Activated naive CD8-positive, alpha-beta T cell treated with anti-CD3 and anti-CD28 coated beads, Interleukin-2, amount 50 U/mL, for 24 hours (primary cell): ENCODE results near the gene PRICKLE2.

Experiments
- ATAC-seq: fragments of 150-1000 bp; cut with Tn5 transposase; one replicate; pipeline ENCODE4 v1.10.0; 2021
- DNase-seq: peaks from one replicate; pipeline ENCODE4 v3.0.0; 2021
- H3K27ac Mint-ChIP-seq: one replicate; pipeline ENCODE4 v1.8.0; 2021; ENCODE audit warnings: mild to moderate bottlenecking, mixed read lengths
- H3K27me3 Mint-ChIP-seq: one replicate; pipeline ENCODE4 v1.8.0; 2021; ENCODE audit warnings: mixed read lengths
- H3K36me3 Mint-ChIP-seq: one replicate; pipeline ENCODE4 v1.8.0; 2021; ENCODE audit warnings: low read depth, mixed read lengths
- H3K4me1 Mint-ChIP-seq: one replicate; pipeline ENCODE4 v1.8.0; 2021; ENCODE audit warnings: mixed read lengths
- H3K4me3 Mint-ChIP-seq: one replicate; pipeline ENCODE4 v1.8.0; 2021; ENCODE audit warnings: mild to moderate bottlenecking, moderate library complexity, mixed read lengths
- H3K9me3 Mint-ChIP-seq: one replicate; pipeline ENCODE4 v1.8.0; 2021; ENCODE audit warnings: mixed read lengths

The PRICKLE2 gene

DNA sequence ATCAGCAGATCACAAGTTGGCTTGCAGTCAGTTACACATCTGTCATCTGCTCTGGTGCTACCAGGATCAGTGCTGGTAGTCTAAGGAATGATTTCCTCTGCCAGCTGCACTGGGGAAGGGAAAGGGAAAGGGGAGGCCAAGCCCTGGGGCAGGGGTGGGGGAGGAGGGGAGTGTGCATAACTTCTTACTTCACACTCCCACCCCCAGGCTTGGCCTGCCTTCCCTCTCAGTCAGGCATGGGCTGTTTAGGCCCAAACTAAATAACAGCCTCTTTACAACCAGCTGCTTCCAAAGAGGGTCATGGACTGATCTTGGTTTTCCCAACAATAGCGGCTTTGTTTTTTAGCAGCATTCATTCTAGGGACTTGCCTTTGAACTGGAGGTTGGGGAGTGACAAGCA lies 115.8 kb downstream of the PRICKLE2 start:
- H3K36me3 Mint-ChIP-seq = no peaks in the 10 kb centered on the region
- H3K27ac Mint-ChIP-seq = no peak overlapping the region
- DNase-seq = no peak
- H3K4me1 Mint-ChIP-seq = no peaks in the 10 kb centered on the region
- peaks cover 11% of the 10 kb centered on the region for H3K9me3 Mint-ChIP-seq
- H3K4me3 Mint-ChIP-seq = no peak overlapping the region
- peaks cover 4% of the 10 kb centered on the region for H3K27me3 Mint-ChIP-seq
- no peak for ATAC-seq

- Mint-ChIP-seq H3K4me3 (no peak overlapping the region), H3K36me3 (no peaks in the 10 kb centered on the region), H3K27ac (no peak overlapping the region), H3K4me1 (no peaks in the 10 kb centered on the region), H3K9me3 (peaks cover 5% of the 10 kb centered on the region), H3K27me3 (peaks cover 4% of the 10 kb centered on the region)
- no peak for ATAC-seq
- DNase-seq = no peak
These were observed 116.4 kb downstream of the PRICKLE2 start for GRCh38 chr3:64108784-64109317.

DNA sequence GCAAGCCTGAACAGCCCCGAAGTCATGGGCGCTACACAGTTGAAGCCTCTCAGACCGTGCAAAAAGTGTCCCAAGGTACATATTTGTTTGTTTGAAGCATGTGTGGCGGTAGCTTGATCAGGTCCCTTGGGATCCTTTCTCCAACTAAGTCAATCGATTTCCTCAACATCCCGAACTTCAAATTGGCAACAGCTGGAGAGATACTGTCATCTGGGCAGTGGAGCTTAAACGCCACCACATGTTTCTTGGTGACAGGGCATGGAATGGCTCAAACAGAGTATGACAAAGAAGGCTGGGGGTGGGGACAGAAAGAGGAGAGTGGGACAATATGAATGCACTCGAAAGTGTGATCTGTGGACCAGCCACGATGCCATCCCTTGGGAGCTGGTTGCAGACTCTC lies 117.0 kb downstream of the PRICKLE2 start:
- no peak for ATAC-seq
- Mint-ChIP-seq H3K4me3 (no peak overlapping the region), H3K27me3 (peaks cover 4% of the 10 kb centered on the region), H3K9me3 (peaks cover 4% of the 10 kb centered on the region), H3K4me1 (no peaks in the 10 kb centered on the region), H3K36me3 (no peaks in the 10 kb centered on the region), H3K27ac (no peak overlapping the region)
- DNase-seq = no peak

DNA sequence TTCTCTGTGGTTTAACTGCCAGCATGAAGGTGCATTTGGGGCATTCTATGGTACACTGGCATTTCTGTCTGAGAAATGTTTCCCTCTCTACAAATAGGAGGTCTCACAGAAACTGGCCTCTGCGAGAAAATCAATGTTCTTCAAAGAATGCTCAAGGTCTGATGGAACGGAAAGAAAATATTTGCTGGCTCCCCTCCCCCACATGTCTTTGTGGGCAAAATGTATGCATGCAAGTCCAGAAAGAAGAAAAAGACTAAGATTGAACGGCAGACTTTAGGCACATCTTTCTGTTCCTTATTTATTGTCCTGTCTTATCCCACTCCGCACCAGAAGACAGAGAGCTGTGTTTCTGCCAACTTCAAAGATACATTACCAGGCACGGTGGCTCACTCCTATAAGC lies 118.1 kb downstream of the PRICKLE2 start:
- Mint-ChIP-seq H3K27me3 (no peaks in the 10 kb centered on the region), H3K36me3 (no peaks in the 10 kb centered on the region)

DNA sequence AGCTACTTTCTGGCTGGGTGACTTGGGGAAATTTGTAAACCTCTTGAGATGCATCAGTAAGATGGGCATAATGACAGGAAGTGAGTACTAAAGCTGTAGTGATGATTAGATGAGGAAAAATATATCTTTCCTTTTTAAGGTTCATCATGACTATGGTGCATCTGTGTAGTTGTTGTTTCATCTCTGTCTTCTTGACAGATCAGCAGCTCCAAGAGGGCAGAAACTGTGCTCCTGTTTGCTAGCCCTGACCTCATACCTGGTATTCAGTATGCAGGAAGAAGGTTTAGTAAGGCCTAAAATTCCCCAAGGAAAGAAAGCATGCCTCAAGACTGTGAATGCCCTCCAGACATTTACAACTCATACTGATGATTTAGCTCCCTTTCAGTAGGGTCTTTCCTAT lies 119.5 kb downstream of the PRICKLE2 start:
- Mint-ChIP-seq H3K27me3 (no peaks in the 10 kb centered on the region), H3K4me3 (no peak overlapping the region), H3K27ac (no peak overlapping the region), H3K36me3 (no peaks in the 10 kb centered on the region), H3K4me1 (no peaks in the 10 kb centered on the region), H3K9me3 (no peaks in the 10 kb centered on the region)
- no peak for DNase-seq
- ATAC-seq = no peak

More for the DNA sequence above, 118.1 kb downstream of the PRICKLE2 start:
- Mint-ChIP-seq H3K27ac (no peak overlapping the region), H3K4me3 (no peak overlapping the region), H3K4me1 (no peaks in the 10 kb centered on the region), H3K9me3 (peaks cover 1% of the 10 kb centered on the region)
- ATAC-seq (no peak), DNase-seq (no peak)

DNA sequence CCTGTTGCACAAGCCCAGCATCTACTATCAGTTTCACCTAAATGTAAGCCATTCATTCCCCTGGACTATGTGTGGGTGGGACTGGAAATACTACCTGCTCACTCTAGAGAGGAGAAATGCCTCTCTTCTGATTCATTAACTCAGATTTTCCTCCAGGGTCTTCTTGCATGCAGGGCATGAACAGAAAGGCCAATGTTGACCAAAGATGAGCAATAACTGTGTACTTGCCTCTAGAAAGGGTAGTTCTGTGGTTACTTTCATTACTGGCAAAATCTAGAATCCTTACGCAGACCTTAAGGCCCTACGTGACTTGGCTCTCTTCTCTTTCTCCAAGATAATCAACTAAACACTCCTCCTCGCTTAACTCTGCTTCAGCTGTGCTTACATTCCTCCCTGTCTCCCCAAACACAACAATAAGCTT lies 120.6 kb downstream of the PRICKLE2 start:
- no peak overlapping the region for H3K4me3 Mint-ChIP-seq
- no peaks in the 10 kb centered on the region for H3K27me3 Mint-ChIP-seq
- DNase-seq (no peak), ATAC-seq (peak; percentile 36)
- H3K27ac Mint-ChIP-seq = no peak overlapping the region
- no peaks in the 10 kb centered on the region for H3K4me1 Mint-ChIP-seq
- no peaks in the 10 kb centered on the region for H3K36me3 Mint-ChIP-seq
- H3K9me3 Mint-ChIP-seq = no peaks in the 10 kb centered on the region

DNA sequence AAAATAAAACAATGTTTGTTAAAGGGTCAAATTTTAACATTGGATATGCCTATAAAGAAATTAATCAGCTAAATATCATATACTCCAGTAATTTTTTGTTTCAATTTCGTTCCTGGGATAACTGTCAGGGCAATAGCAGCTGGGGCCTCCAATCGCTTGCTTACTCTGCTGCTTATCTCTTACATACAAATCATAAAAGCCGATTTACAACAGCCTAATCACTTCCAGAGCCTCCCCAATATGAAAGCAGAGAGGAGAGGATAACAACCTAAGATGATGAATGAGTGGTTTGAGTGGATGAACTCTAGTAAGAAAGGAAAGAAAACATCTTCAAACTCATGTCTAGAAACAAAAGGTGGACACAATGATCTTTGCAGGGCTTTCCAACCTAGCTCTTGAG lies 121.3 kb downstream of the PRICKLE2 start:
- Mint-ChIP-seq H3K4me3 (no peak overlapping the region), H3K9me3 (no peaks in the 10 kb centered on the region), H3K4me1 (no peaks in the 10 kb centered on the region), H3K27ac (no peak overlapping the region), H3K27me3 (no peaks in the 10 kb centered on the region), H3K36me3 (no peaks in the 10 kb centered on the region)
- no peak for DNase-seq
- no peak for ATAC-seq

- no peaks in the 10 kb centered on the region for H3K36me3 Mint-ChIP-seq
- DNase-seq = no peak
- no peak overlapping the region for H3K27ac Mint-ChIP-seq
- H3K27me3 Mint-ChIP-seq = no peaks in the 10 kb centered on the region
- no peaks in the 10 kb centered on the region for H3K9me3 Mint-ChIP-seq
- no peaks in the 10 kb centered on the region for H3K4me1 Mint-ChIP-seq
- H3K4me3 Mint-ChIP-seq = no peak overlapping the region
- no peak for ATAC-seq
These were observed 122.1 kb downstream of the PRICKLE2 start for GRCh38 chr3:64103131-64103530.

- Mint-ChIP-seq H3K36me3 (no peaks in the 10 kb centered on the region), H3K4me1 (no peaks in the 10 kb centered on the region), H3K9me3 (no peaks in the 10 kb centered on the region), H3K27me3 (peaks cover 4% of the 10 kb centered on the region), H3K4me3 (no peak overlapping the region), H3K27ac (no peak overlapping the region)
- ATAC-seq = no peak
- no peak for DNase-seq
These were observed 123.1 kb downstream of the PRICKLE2 start for GRCh38 chr3:64102147-64102546.

DNA sequence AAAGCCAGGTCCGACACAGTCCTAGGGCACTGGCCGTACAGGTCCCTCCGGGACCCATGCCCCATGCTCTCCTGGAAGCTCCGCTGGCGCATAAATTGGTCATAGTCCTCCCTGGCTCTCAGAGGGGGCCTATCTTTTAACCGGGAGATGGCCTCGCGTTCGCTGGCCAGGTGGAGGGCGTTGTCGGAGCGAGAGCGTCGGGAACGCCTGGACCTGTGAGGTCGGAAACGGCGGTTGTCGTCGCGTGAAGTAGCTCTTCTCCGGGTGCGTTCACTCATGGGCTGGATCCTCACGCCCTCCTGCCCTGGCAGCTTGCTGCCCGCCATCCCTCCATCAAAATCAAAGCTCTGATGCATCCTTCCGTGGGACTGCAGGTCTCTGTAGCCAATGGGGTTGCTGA lies 126.0 kb downstream of the PRICKLE2 start:
- no peak overlapping the region for H3K27ac Mint-ChIP-seq
- DNase-seq (no peak), ATAC-seq (no peak)
- no peaks in the 10 kb centered on the region for H3K9me3 Mint-ChIP-seq
- no peaks in the 10 kb centered on the region for H3K4me1 Mint-ChIP-seq
- H3K4me3 Mint-ChIP-seq = no peak overlapping the region
- peaks cover 4% of the 10 kb centered on the region for H3K27me3 Mint-ChIP-seq
- no peaks in the 10 kb centered on the region for H3K36me3 Mint-ChIP-seq

DNA sequence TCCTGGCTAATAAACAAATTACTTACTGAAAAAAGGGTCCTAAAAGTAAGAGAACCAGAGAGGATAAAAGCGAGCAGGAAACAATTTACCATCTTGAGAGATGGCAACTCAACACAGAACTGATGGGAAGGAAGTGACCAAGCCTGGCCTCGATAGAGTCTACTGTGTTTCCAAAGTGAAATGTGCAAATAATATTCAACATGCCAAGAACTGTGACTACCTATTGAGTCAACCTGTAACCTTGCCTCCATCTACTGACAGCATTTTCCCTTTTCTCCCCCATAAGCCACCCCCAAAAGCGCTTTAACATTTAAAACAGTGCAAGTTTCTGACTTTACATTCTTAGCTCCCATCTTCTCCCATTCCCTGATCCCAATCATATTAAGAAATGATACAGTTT lies 126.6 kb downstream of the PRICKLE2 start:
- H3K4me1 Mint-ChIP-seq = no peaks in the 10 kb centered on the region
- H3K36me3 Mint-ChIP-seq = no peaks in the 10 kb centered on the region
- H3K27me3 Mint-ChIP-seq = peaks cover 4% of the 10 kb centered on the region
- DNase-seq (no peak), ATAC-seq (no peak)
- no peaks in the 10 kb centered on the region for H3K9me3 Mint-ChIP-seq
- H3K4me3 Mint-ChIP-seq = no peak overlapping the region
- H3K27ac Mint-ChIP-seq = no peak overlapping the region

DNA sequence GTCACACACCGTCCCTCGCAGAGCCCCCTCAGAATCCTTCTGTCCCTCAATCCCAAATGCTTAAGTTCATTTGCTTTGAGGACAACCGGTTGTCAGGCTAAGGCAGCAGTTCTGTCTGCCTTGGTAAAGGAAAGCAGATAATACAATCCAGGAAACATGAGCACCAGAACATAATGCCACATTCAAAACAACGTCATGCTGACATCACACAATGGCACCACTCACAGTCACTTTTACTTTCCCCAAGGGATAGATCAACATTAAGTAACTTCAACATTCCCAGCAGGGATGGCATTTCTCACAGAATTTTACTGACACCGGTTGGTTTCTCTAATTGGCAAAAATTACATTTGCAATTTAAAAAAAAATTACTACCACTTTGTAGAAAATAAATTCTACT lies 127.3 kb downstream of the PRICKLE2 start:
- DNase-seq = no peak
- no peak overlapping the region for H3K27ac Mint-ChIP-seq
- ATAC-seq = no peak
- no peaks in the 10 kb centered on the region for H3K36me3 Mint-ChIP-seq
- peaks cover 4% of the 10 kb centered on the region for H3K27me3 Mint-ChIP-seq
- no peak overlapping the region for H3K4me3 Mint-ChIP-seq
- no peaks in the 10 kb centered on the region for H3K4me1 Mint-ChIP-seq
- H3K9me3 Mint-ChIP-seq = no peaks in the 10 kb centered on the region

- H3K27me3 Mint-ChIP-seq = peaks cover 9% of the 10 kb centered on the region
- ATAC-seq = no peak
- H3K36me3 Mint-ChIP-seq = no peaks in the 10 kb centered on the region
- no peaks in the 10 kb centered on the region for H3K4me1 Mint-ChIP-seq
- H3K27ac Mint-ChIP-seq = no peak overlapping the region
- no peak for DNase-seq
- no peak overlapping the region for H3K4me3 Mint-ChIP-seq
- H3K9me3 Mint-ChIP-seq = no peaks in the 10 kb centered on the region
These were observed 129.5 kb downstream of the PRICKLE2 start for GRCh38 chr3:64095802-64096201.

DNA sequence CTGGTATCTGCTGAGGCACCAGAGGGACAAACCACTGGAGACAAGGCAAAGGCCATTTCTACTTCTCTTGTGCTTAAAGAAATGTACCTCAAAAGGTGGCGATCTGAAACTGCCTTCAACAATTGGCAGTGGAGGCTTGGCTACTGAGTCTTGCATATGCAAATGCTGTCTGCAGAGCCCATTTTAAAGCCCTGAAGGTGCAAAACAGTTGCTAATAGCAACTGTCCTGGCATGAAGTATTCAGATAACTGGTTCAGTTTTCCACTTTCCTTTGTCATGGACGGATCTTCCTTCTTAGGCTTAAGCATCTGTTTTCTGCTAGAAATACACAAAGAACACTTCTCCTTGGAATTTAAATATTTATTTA lies 130.6 kb downstream of the PRICKLE2 start:
- no peaks in the 10 kb centered on the region for H3K9me3 Mint-ChIP-seq
- no peak overlapping the region for H3K4me3 Mint-ChIP-seq
- ATAC-seq (no peak), DNase-seq (no peak)
- H3K4me1 Mint-ChIP-seq = no peaks in the 10 kb centered on the region
- peaks cover 9% of the 10 kb centered on the region for H3K27me3 Mint-ChIP-seq
- no peaks in the 10 kb centered on the region for H3K36me3 Mint-ChIP-seq
- H3K27ac Mint-ChIP-seq = no peak overlapping the region

DNA sequence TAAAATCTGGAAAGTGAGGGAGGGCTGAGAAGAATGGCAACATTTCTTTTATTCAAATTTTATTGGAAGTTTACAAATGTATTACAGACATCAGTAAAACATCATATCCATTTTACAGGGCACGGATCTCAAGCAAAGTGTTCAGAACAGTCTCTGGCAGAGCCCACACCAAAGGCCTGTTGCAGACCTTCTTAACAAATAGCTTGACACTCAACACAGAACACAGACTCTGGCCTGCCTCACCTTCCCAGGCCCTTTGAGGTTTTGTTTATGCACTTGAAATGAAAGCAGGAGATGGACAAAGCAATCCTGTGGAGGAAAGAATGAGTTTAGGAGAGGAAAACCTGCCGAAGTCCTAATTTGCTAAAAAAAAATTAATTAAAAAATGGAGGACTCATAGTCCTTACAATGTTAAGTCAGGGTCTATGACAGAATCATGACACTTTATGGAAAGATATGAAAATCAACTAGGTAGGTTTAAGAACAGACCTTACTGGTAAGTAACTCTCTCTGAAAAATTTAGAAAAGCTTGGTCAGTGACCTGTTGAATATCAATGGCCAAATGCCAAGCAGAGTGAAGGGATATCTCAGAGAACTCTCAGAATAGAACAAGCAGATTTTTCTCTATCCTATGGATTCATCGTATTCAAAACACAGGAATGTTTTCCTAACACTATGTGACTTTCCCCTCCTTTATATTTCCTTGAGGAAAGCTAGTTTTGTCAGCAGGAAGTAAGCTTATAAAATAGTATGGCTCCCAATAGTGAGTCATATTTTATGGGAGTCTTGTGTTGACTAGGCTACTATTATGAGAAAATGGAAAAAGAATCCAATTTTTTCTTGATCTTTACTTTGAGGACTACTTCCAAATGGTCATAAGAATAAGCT lies 131.2 kb downstream of the PRICKLE2 start:
- no peak for DNase-seq

More for the DNA sequence above, 131.2 kb downstream of the PRICKLE2 start:
- no peak for ATAC-seq
- Mint-ChIP-seq H3K27ac (no peak overlapping the region), H3K27me3 (peaks cover 9% of the 10 kb centered on the region), H3K4me3 (no peak overlapping the region), H3K9me3 (no peaks in the 10 kb centered on the region), H3K4me1 (no peaks in the 10 kb centered on the region), H3K36me3 (no peaks in the 10 kb centered on the region)
